MV-4-11 (cell line): ENCODE measurements around the gene TTBK2.
"Not testable (repeated sequence)": the region's sequence is repeated elsewhere in the genome, so short reads cannot be mapped to it uniquely, and the experiment has no call there.

Experiments
- DNase-seq: peaks from one replicate; lab custom pipeline; 2025; lab: John Stamatoyannopoulos, UW

The TTBK2 gene

DNA sequence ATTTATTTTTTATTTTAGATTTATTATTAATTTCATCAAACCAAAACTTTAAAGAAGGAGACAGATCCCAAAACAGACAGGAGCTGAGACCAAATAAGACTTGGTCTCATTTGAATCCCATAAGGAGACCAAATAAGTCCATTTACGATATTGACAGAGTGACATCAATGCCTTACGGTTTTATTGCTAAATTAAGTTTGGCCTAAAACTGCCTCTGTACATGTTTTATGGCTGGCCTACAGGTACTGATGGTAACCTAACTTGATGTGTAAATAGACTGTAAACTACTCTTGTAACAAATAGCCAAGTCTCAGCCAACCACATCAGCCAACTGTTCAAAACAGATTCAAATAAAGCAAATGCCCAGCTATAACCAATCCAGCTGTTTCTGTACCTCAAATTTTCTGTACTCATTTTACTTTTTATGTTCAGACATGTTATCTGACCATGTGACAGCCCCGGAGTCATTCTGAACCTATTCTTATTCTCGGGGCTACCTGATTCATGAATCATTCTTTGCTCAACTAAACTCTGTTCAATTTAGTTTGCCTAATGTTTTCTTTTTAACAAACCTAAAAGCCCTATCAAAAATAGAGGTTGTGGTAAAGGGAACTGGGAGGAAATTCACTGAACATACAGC is 94.2 kb downstream of the TTBK2 start:
- DNase-seq = no peak

DNA sequence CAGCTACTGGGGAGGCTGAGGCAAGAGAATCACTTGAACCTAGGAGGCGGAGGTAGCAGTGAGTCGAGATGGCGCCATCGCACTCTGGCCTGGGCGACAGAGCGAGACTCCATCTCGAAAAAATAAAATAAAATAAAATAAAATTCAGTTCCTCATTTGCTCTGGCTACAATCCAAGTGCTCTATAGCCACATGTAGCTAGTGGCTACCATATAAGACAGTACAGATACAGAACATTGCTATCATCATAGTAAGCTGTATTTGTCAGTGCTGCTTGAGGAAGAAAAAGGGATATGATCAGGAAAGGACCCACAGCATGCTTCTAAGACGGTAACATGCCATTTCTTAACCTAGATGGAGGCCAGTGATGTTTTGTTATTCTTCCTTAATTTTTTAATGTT is 95.0 kb downstream of the TTBK2 start:
- DNase-seq = peak; percentile 21

DNA sequence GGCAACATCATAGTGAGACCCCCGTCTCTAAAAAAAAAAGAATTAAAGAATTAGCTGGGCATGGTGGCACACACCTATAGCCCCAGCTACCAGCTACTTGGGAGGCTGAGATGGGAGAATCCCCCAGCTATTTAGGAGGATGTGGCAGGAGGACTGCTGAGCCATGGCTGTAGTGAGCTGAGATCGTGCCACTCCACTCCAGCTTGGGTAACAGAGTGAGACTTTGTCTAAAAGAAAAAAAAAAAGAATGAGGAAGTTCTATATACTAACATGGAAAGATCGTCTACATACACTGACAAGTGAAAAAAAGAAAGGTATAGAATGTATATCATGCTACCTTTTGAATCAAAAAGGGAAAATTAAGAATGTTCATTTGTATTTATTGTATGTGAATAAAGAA is 99.8 kb downstream of the TTBK2 start:
- DNase-seq = peak; percentile 46

DNA sequence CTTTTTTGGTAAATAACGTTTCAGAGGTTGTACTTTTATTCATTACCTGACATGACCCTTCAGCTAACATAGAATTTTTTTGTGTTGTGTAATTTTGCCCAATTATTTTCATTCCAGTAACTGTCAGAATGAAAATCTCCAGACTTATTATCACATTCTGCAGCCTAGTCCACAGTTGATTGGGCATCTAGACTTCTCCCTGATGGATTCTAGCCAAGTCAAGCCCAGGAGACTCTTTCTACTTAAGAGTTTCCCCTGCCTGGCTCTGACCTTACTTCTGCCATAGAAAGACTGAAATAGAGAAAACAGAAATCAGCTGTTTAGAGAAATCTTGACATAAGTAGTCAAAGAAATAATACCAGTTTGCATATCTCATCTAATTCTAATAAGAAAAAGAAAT is 100.8 kb downstream of the TTBK2 start:
- no peak for DNase-seq

DNA sequence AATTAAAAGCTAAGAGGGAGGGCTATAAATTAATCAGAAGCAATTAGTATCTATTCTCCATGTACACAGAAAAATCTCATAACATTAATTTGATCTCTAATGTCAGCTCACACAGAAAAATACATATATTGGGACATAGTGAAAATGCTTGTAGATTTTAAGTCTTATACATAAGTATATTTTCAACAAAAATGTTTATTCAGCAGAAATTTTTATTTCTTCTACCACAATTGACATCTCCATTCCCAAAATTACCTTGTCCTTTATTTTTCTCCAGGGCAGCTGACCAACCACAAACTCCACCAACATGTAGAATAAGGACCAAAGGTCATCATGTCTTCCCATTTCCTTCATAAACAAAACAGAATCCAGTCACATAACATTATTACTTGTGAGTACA is 109.1 kb downstream of the TTBK2 start:
- no peak for DNase-seq

DNA sequence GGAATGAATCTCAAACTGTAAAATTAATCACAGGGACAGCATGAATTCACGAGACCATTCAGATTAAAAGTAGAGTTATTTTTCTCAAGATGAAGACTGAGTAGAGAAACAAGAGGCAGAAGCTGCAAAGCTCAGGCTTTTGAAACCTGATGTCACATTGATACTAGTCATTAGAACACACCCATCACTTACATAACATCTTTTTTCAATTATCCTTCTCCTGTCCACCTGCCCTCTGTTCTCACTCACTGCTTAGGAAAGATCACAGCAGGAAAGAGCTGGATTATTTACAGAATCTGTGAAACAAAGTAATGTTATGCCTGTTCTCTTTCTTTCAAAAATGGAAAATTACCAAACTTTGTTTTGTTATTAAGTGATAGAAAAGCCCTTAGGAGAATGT is 111.7 kb downstream of the TTBK2 start:
- DNase-seq = no peak

DNA sequence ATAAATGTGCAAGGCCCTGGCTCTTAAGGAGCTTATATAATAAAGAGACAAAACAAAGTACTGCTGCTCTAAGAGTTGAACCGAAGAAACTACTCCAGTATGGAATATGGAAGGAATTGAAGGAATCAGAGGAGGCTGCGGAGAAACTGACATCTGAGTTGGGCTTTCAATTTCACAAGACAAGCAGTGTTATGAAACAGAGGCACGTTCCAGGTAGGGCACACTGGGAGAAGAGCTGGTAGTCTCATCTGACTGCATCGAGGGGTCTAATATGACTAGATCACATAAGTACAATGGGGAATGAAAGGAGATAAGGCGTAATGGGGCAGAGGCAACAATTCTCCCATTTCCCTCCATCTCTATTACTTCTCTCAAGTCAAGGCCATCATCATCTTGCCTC is 115.3 kb downstream of the TTBK2 start:
- DNase-seq = no peak

DNA sequence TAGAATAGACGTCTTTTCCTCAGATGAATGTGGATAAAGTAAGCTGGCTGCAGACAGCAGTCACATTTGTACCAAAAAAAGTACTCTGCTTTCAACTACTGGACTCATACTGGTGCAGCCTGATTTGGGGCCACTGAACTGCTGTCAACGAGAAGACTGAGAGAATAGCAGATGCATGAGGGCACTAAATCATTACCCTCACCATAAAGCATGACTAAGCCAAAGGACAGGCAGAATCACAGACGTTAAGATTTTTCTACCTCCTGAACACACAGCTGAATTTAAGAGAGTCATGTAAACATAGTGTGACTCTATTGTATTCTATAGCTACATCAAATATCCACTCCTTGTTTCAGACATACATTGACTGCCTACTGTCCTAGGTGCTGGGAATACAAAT is 115.8 kb downstream of the TTBK2 start:
- DNase-seq = no peak

DNA sequence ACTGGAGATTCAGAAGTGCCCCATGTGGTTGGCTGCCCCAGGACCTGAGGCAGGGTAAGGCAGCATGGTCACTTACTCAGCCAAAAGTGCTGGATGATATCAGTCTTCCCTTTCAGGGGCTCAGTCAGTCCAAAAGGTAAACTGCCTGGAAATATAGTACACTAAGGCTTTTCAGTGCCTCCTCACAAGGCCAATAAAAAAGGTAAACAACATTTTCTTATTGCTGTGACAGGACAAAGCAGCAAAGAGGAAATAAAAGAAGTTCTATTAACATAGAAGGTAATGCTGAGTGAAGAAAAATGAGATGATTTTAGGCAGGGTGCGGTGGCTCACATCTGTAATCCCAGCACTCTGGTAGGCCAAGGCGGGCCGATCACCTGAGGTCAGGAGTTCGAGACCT is 117.1 kb downstream of the TTBK2 start:
- DNase-seq = no peak

DNA sequence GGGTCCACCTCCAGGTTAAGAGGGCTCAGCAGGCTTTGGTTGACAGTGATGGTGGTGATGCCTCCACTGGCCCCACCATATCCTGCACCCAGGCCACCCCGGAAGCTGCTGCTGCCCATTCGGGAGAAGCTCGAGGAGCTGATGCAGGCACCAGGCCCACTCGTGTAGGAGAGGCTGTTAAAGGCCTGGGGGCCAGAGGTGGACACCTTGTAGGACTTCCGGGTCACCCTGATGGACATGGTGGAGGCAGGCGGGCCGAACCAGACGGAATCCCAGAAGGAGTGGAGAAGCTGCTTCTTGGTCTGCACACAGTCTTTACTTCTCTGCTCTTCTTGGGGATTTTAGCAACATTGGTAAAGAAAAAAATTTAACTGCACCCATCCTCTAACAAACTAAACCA is 118.4 kb downstream of the TTBK2 start:
- DNase-seq = no peak

DNA sequence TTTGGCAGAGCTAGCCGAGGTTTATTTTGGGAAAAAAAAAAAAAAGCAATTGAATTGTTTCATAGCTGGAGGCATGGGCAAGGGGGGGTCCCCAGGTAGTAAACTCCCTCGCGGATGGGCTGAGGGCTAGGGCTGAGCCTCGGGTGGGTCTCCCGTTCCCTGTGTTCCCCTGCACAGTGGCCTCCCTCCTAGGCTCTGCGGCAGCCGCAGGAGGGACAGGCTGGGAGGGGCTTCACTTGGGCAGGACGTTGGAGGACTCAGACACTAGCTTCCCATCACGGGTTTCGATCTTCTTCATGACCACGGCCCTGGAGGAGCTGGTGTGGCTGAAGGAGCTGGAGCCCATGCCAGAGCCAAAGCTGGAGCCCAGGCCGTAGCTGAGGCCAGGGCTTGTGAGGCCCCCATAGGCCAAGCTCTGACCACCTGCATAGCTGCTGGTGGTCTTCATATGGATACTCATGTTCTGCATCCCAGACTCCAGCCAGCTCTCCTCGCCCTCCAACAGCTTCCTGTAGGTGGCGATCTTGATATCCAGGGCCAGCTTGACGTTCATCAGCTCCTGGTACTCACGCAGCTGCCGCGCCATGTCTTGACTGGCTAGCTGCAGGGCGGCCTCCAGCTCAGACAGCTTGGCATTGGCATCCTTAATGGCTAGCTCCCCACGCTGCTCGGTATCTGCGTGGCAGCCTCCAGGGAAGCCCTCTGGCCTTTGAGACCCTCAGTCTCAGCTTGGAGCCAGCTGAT is 119.7 kb downstream of the TTBK2 start:
- no peak for DNase-seq

DNA sequence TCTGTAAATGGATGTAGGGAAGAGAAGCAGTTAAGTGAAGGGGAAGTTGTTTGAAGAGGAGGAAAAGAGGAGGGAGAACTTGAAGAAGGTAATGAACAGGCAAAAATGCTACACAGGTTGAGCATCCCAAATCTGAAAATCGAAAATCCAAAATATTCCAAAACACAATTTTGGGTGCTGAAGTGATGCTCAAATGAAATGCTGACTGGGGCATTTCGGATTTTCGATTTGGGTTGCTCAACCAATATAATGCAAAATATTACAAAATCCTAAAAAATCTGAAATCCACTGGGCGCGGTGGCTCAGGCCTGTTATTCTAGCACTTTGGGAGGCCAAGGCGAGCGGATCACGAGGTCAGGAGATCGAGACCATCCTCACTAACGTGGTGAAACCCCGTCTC is 121.8 kb downstream of the TTBK2 start:
- DNase-seq = no peak

DNA sequence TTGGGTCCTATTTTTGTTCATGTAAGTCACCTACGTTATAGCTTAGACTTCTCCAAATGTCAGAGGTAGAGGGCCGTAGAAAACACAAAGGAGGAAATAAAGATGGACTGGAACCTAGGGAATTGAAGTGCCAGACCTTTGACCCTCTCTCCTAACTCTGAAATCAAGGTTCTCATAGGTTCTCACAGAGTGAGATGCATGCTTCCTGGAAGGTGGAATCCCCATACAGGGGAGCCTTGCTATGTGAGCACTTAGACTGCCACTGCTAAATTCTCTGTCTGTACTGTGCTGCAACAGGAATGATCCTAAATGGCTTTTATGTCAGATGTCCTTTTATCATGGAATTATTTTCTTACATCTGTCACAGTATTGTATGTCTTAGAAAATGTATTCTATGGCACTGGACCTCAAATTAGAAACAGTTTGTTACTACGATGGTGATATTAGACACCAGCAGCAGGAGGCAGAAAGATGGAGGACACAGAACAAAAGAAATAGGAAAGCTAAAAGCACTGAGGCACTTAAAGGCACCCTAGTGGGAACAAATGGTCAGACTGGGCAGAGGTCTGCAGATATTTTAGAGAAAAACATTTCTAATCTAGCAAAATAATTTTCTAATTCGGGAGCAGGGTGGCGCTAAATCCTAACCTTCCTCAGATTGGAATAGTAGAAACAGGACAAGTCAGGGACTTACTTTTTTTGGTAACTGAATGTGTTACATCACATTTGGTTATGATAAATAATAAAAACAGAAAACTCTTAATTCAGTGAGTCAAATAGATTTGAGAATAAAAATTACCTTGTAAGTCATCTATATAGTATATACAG is 123.4 kb downstream of the TTBK2 start:
- DNase-seq = no peak

DNA sequence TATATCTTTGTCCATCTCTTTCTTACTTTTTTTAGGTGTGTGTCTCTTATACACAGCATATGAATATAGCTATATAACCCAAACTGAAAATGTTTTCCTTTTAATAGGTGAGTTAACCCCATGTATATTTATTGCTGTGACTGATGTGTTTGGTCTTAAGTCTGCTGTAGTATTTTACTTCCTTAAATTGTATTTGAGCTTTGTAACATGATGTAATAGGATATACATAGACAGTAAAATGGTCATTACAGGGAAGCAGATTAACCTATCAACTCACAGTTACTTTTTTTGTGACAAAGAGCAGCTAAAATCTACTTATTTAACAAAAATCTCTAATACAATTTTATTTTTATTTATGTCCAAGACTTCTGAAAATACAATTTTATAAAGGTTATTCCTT is 131.9 kb downstream of the TTBK2 start:
- DNase-seq = peak; percentile 65

DNA sequence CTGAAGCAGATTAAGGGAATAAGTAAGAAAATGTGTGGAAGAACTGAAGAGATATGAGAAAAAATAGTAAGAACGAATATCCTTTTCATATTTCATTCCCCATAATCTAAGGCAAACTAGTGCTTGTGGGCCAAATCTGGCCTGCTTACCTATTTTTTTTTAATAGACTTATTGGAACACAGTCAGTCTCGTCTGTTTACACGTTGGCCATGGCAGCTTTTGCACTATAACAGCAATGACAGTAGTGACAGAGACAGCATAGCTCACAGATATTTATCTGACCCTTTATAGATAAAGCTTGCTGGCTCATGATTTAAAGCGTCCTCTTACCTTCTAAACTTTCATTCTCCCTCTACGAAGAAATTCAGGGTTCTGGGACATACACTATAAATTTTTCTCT is 133.6 kb downstream of the TTBK2 start:
- DNase-seq = no peak

DNA sequence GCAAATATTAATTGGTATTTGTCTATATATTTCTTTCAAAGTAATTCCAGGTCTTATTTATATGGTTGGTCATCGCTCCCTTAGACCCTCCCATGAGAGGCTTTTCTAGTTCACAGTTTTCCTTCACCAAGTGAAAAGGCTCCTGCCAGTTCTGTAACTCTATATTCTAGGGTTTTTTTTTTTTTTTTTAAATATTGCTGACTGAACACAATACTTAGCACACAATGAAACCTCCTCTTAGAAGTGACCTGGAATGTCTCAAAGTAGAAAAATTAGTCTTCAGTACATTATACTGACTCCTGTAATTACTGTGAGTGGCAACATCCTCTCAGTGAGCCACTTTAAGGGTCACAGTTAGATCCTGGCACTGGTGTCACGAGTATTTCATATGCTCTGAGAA is 135.0 kb downstream of the TTBK2 start:
- no peak for DNase-seq

DNA sequence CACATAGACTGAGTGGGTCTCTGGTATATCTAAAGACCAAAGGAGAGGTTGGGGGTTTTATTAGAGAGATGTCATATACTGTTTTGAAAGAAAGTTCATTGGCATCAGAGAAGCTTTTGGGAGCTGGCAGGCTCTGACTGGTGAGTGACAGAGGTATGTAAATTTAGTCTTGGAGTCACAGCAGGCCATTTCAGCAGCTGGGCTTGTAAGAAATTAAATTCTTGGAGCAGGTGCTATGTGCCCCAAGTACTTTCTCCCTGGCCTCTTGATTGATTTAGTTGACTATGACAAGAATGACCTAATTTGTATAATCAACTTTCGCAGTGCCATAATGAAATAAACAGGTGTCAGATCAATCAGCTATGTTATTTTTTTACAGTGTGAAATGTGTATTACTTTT is 135.9 kb downstream of the TTBK2 start:
- no peak for DNase-seq

DNA sequence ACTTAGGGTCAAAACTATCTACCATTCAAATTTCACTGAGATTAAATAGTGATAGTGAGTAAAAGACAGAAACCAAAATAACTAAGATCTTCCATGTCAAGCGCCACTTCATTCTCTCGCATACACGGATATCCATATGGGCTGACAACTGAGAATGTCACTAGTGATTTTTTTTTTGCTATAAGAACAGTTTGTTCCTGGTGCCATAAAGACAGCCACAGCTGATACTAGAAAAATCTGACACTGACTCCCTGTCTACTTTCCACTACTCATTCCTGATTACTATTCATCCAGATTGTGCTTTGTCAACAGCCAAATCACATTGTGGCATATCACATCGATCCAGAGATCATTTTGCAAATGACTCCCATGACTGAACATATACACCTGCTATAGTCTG is 137.9 kb downstream of the TTBK2 start:
- no peak for DNase-seq

DNA sequence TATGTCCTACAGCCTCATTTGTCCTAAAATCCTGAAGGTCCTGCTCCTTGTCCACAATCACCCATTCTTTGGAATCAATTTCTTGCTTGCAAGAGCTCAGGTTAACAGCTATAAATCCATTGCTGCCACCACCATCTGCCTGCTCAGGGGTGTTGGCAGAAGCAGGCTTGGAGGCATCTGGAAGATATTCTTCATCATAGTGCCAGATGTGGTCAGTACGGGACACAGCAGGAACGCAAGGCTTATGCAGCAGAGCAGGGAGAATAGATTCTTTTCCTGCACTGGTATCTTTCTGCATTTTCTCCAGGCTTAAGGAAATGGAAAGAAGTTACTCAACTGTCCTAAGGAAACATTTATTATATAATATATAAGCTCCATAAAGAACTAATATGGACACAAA is 145.2 kb downstream of the TTBK2 start:
- no peak for DNase-seq

DNA sequence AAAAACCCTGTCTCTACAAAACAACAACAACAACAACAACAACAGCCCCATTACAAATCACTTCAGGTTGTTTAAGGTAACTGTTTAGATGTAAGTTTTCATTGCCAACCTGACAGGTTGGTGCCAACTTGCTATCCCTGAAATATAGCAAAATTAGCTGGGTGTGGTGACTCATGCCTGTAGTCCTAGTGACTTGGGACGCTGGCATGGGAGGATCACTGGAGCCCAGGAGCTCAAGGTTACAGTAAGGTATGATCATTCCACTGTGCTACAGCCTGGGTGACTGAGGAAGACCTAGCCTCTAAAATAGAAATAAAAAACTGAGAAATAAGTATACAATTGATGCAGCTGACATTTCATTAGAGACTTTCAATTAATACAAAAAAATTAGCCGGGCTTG is 147.7 kb downstream of the TTBK2 start:
- no peak for DNase-seq

DNA sequence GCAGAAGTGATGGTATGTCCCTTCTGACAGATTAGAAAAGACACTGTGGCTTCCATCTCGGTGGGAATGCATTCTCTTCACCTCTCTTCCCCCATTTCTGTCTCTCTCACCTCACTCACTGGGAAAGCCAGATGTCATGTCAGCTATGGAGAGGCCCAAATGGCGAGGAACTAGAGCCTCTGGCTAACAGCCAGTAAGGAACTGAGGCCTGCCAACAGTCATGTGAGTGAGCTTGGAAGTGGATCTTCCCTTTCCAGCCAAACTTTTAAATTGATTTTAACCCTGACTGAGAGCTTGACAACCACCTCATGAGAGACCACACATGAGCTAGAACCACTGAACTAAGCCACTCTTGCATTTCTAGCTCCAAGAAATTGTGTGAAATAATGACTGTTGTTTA is 148.4 kb downstream of the TTBK2 start:
- no peak for DNase-seq

DNA sequence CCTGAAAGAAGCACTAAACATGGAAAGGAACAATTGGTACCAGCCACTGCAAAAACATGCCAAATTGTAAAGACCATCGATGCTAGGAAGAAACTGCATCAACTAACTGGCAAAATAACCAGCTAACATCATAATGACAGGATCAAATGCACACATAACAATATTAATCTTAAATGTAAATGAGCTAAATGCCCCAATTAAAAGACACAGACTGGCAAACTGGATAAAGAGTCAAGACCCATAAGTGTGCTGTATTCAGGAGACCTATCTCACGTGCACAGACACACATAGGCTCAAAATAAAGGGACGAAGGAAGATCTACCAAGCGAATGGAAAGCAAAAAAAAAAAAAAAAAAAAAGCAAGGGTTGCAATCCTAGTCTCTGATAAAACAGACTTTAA is 154.5 kb downstream of the TTBK2 start:
- DNase-seq = not testable (repeated sequence)

DNA sequence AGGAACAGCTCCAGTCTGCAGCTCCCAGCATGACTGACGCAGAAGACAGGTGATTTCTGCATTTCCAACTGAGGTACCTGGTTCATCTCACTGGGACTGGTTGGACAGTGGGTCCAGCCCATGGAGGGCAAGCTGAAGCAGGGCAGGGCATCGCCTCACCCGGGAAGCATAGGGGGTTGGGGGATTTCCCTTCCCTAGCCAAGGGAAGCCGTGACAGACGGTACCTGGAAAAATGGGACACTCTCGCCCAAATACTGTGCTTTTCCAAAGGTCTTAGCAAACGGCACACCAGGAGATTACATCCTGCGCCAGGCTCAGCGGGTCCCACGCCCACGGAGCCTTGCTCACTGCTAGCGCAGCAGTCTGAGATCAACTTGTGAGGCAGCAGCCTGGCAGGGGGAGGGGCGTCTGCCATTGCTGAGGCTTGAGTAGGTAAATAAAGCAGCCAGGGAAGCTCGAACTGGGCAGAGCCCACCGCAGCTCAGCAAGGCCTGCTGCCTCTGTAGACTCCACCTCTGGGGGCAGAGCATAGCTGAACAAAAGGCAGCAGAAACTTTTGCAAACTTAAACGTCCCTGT is 156.3 kb downstream of the TTBK2 start:
- not testable (repeated sequence) for DNase-seq
